Epidermal melanocyte (primary cell): Measurements from ENCODE around the gene ITGBL1.

Experiments
- DNase-seq: peaks from one replicate; pipeline ENCODE4 v3.0.0; 2011; ENCODE audit warnings: low spot score; ENCODE audit not compliant: insufficient read length

The ITGBL1 gene

GRCh38 chr13:101452519-101453485 is at the start of gene ITGBL1:
TSS of gene ITGBL1 (plus strand) at chr13:101452675. CDS start at chr13:101452834, 159 bp downstream.
- DNase-seq = no peak

GRCh38 chr13:101406791-101407190 is 45.7 kb upstream of the ITGBL1 start:
- DNase-seq = no peak

DNA sequence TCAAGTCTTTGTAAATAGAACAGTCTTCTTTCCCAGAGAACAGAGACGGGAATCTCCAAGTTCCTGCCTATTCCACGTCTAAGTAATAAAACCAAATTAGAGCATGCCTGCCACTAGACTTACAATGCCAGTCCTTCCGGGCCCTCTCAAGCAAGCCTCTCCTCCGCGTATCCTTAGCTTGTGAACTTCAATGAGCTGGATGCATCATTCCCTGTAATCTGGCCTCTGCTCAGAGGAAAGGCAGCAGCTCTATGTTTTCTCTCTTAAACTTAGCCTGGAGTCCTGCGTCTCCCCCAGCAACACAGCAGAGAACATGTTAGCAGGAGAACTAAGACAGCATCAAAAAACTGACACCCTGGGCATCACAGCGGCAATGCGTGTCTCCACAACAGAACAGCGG is 44.3 kb upstream of the ITGBL1 start:
- DNase-seq = no peak

GRCh38 chr13:101408992-101409656 is 43.4 kb upstream of the ITGBL1 start:
- DNase-seq = no peak

DNA sequence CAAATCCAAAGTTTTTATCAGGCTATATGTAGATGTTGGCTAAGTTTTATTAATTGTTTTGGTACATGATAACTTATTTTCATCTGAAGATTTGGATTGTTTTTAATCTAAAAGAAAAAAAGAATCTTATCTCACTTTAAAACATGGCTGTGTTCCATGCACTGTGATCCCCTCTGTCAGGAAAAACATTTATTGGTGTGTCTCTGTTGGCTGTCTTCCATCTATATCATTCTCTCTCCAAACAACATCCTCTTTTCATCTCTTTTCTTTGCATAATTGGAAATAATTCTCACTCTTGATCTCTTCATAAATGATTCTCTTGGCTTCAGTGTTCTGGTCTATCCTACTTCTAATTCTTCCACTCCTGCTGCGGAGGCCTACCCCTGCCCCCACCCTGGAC is 40.4 kb upstream of the ITGBL1 start:
- DNase-seq = no peak

GRCh38 chr13:101415358-101416174 is 36.9 kb upstream of the ITGBL1 start:
- DNase-seq = no peak

DNA sequence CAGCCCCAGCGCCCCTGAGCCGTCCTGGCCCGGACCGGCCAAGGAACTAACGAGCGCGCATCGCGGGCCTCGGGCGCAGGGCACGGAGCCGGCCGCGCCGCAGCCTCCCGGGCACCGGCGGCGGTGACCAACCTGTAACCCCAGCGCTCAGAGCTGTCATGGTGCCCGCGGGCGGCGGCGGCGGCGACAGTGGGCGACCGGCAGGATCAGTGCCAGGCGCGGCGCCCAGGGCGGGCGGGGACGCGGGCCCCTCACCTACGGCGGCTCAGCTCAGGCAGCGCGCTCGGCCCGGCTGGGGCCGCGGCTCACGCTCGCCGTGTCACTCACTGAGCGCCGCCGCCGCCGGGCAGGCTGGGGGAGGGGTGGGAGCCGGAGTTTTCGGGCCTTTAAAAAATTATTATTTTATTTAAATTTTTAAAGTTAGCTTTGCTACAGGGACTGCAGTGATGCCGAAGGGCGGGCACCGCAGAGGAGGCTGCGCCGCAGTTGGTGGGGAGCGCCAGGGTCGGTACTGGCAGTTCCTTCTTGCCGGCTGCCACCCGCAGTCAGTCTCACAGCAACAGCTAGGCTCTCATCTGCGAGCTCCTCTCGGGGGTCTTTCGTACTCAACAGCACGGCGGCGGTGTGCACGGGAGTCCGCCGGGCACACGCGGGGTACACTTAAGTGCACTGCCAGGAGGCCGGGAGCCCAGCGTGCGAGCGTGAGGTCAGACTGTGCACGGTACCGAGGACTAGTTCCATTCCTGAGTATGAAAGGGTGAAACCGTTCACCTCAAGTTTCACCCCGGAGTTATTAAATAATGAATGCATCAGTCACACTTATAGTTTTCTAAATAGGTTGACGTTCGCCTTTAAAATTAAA is 36.1 kb upstream of the ITGBL1 start, which contains the start of gene NALCN:
Gene NALCN (minus strand): TSS at position 328 of the 862 bp plus-strand sequence. CDS start 17,382 bp downstream, outside the sequence.
- DNase-seq = no peak

- no peak for DNase-seq
Measured at GRCh38 chr13:101417043-101417406, 35.5 kb upstream of the ITGBL1 start.

GRCh38 chr13:101417501-101417900 is 35.0 kb upstream of the ITGBL1 start:
- DNase-seq = no peak

DNA sequence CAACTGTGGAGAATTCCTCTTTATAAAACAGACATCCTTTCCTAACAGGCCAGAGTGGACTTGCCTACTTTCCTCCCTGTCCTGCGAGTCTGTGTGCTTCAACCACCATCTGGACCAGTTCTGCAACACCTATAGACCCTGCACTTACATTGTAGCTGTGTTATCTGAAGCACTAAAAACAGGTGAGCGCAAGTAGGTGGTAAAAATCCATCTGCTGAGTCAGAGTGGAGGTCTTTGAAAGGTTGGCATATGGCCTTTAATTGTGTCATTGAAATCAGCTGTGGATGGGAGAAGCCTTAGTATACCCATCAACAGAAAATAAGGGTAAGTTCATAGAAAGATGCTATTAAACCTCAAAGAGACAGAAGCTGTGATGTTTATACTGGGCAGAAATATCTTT is 28.6 kb upstream of the ITGBL1 start:
- no peak for DNase-seq

GRCh38 chr13:101424381-101425155 is 27.9 kb upstream of the ITGBL1 start:
- DNase-seq = no peak

- no peak for DNase-seq
Measured at GRCh38 chr13:101425156-101425471, 27.4 kb upstream of the ITGBL1 start.

DNA sequence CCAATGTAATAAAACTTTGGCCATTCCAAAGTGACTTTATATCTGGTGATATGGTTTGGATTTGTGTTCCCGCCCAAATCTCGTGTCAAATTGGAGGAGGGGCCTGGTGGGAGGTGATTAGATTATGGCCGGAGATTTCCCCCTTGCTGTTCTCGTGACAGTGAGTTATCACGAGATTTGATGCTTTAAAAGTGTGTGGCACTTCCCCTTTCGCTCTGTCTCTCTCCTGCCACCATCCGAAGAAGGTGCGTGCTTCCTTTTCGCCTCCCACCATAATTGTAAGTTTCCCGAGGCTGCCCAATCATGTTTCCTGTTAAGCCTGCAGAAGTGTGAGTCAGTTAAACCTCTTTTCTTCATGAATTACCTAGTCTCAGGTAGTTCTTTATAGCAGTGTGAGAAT is 26.9 kb upstream of the ITGBL1 start:
- DNase-seq = no peak

GRCh38 chr13:101429733-101430132 is 22.7 kb upstream of the ITGBL1 start:
- no peak for DNase-seq

GRCh38 chr13:101433895-101434294 is 18.6 kb upstream of the ITGBL1 start:
- DNase-seq = no peak

- no peak for DNase-seq
Measured at GRCh38 chr13:101434486-101434885, 18.0 kb upstream of the ITGBL1 start.

- DNase-seq = no peak
Measured at GRCh38 chr13:101447852-101448251, 4.6 kb upstream of the ITGBL1 start.

DNA sequence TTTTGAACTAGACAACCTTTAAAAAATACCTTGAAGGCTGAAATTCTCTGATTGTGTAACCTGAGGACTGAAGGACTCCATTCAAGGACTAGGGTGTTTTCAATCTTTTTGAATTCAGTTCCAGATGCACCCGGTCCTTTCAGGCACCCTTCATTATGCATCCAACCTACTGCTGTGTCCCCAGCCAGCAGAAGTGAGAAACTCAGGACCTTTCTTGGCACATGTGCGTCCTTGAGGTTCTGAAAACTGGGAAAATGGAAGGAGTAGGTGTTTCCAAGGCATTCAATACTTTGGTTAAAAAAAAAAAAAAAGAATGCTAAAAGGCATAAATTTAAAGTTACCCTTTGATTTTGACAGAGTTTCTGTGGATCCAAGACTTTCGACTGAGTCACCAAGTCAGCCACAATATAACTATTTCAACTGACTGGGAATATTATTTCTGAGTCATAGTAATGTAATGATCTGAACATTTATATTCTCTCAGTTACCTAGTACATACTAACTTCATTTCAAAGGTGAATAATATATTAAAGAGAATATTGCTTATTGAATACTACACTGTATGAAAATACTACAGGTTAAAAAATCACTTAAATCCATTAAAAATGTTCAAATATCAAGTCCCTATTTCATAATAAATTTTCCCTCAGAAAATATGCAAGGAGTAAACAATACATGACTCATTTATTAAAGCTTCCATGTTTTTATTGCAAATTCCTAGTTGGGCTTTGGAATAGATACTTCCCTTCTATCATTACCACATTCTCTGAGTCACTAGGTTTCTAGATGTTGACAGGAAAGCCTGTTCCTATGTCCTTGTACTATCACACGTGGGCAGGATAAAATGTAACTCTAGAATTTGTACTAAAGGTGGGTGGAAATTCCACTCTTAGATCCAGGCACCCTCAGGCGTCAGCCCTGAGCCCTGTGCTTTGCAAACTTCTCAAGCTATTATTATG is 2.4 kb upstream of the ITGBL1 start:
- DNase-seq = no peak

DNA sequence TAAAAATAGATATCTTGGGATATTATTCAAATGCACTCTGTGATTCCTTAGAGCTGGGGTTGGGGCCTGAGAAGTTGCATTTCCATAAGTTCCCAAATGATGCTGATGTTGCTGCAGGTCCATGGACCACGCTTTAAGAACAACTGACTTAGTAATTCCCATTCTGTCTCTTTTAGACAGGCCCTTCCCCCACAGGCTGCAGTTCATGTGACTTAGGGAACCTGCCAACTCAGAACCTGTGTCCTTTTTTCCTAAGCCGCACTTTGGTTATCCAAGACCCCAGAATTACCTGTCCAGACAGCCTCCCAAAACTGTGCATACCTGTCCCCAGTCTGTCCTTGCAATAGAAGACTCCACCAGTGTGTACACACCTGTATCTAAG is 1.7 kb upstream of the ITGBL1 start:
- DNase-seq = no peak
